ENCODE data around the gene STUM.
"Not testable (repeated sequence)": the region's sequence is repeated elsewhere in the genome, so short reads cannot be mapped to it uniquely, and the experiment has no call there.

STUM gene, protein sequence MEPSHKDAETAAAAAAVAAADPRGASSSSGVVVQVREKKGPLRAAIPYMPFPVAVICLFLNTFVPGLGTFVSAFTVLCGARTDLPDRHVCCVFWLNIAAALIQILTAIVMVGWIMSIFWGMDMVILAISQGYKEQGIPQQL

DNA sequence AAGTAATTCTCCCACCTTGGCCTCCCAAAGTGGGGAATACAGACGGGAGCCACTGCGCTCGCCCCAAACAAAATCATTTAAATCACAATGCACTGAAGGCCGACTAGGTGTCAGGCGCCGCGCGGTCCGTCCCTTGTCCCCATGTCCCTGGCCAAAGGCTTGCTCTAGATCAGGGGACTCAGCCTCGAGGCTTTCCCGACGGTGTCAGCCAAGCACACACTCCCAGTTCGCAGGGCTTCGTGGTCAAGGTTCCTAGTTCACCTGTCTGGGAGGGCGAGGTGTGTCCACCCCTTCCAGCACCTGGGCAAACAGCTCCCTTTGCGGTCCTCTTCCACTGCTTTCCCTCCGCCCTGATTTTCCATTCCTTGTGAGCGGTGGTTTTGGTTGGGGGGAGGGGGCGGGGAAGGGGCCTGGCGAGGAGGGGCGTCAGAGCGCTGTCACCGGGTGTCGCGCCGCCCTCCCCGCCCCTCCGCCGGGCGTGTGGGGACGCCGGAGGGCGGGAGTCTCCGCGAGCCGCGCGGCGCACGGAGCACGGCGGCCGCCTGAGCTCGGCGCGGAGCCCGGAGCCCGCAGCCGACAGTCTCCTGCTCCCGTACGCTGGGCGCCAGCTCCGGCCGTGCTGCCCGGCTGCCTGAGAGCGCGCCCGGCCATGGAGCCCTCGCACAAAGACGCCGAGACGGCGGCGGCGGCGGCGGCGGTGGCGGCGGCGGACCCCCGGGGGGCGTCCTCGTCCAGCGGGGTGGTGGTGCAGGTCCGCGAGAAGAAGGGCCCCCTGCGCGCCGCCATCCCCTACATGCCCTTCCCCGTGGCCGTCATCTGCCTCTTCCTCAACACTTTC, at the start of gene STUM:
Gene STUM (plus strand): TSS at position 509 of the 838 bp plus-strand sequence. CDS start 141 bp downstream, at position 650.
- no peak for DNase-seq

DNA sequence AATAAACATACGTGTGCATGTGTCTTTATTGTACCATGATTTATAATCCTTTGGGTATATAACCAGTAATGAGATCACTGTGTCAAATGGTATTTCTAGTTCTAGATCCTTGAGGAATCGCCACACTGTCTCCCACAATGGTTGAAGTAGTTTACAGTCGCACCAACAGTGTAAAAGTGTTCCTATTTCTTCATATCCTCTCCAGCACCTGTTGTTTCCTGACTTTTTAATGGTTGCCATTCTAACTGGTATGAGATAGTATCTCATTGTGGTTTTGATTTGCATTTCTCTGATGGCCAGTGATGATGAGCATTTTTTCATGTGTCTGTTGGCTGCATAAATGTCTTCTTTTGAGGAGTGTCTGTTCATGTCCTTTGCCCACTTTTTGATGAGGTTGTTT, 48.9 kb upstream of the STUM start:
- not testable (repeated sequence) for DNase-seq

DNA sequence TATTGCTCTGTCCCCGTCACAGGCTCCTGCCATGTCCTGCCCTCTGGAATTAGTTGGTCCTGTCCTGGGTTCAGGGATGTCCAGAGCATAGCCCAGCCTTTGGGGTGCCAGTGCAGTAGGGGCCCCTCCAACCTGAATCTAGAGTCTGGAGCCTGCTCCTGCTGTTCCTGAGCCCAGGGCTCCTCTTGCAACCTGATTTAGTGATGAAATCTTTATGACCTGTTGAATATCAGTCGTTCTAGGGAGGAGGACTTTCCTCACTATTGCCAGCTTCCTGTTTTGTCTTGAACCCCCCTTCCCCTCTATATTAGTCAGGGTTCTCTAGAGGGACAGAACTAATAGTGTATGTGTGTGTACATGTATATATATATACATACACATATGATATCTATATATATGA, 42.5 kb upstream of the STUM start:
- DNase-seq: no peak

DNA sequence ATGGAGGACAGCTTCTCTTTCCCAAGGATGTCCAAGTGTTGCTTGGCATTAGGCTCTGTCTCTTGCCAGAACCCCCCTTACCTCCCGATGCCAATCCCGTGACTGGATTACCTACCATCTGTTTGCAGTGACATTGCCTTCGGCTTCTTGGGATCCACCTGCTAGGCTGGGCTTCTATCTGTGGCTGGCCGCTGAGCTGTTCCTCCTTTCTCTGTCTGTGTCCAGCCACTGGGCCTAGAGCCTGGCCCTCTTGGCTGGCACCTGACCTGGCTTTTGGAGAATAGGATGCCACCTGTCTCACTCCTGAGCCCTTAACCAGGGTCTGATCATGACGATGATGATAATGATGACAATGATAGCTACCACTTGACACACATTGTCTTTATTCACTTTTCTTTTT, 41.6 kb upstream of the STUM start:
- DNase-seq: no peak

DNA sequence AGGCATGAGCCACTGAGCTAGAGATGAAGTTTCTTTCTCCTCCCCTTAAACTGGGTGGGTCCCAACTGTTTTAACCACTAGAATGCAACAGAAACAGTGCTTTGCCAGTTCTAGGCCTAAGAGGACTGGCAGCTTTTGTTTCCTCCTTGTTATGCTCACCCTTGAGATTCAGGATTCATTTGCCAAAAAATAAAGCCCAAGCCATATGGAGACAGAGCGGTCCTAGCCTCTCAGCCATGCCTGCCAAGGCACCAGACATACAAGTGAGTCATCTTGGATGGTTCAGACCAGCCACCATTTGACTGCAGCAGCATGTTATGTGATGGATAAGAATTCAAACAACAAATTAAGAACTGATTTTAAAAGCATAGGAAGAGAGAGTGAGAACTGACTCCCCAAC, 38.1 kb upstream of the STUM start:
- no peak for DNase-seq

DNA sequence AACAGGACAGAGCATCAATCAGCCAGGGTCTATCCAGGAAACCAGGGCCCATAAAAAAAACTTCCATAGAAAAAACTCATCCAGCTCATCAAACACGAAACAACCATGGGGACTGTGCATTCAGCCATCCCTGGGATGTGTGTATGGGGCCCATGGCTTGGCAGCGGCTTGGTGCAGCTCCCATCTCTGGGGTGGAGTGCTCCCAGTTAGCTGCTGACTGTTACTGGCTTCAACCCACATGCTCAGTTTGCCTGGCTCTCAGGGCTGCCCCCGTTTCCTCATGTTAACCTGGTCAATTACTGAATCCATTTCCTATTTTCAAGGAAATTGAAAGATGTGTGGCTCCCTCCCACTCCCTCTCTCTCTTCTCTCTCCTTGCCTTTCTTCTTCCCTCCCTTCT, 37.3 kb upstream of the STUM start:
- no peak for DNase-seq

DNA sequence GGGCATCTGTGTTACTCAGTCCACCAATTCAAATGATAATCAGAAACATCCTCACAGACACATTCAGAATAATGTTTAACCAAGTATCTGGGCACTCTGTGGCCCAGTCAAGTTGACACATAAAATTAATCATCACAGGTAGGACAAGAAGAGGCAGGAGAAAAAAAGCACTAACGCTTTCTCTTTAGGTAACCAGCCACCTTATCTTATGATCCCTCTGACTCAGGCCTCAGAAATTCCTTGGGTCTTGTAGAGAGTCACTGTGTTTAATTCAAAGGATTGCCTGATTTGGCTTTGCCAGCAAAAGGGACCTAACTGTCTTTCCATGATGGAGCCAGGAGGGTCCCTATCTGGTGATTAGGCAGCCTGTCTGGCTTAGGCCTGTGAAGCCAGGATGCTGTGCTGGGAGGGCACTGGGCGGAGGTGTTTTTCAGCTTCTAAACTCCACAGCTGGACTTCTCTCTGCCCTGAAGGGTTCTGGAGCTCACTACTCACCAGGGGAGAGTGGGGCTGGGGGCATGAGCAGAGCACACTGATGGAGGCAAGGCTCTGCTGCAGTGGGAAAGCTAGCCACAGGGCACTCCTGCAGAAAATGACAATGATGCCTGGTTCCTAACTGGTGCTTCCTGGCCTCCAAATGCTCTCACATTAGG, 36.4 kb upstream of the STUM start:
- DNase-seq: no peak

DNA sequence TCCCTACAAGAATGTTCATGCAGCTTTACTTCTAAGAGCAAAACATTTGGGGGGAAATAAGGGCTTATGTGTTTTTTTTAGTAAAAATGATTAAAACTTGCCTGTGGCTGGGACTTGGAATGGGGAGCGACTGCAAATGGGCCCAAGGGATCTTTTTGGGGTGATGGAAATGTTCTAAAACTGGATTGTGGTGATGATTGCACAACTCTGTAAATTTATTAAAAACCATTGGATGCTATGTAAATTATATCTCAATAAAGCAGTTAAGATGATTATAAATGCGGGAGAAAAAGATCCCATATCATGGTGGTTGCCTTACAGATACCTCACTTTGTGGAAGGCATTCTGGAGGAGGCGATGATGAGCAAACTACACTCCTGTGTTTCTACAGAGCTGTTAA, 30.2 kb upstream of the STUM start:
- no peak for DNase-seq

DNA sequence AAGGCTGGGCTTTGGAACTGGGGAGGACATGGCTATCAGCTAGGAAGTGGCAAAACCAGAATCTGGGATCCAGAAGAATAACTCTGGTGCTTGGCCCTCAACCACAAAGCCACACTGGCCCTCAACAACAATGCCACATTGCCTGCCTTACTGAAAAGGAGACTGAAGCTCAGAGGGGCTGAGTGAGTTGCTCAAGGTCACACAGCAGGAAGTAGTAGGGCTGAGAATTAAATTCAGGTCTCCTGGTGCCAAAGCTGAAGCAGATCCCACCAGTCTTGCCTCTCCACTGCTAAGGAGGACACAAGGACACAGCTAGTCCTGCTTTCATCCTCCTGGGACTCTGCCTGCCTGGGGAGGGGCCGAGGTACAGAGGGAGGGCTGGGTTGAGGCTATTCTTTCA, 29.4 kb upstream of the STUM start:
- no peak for DNase-seq

DNA sequence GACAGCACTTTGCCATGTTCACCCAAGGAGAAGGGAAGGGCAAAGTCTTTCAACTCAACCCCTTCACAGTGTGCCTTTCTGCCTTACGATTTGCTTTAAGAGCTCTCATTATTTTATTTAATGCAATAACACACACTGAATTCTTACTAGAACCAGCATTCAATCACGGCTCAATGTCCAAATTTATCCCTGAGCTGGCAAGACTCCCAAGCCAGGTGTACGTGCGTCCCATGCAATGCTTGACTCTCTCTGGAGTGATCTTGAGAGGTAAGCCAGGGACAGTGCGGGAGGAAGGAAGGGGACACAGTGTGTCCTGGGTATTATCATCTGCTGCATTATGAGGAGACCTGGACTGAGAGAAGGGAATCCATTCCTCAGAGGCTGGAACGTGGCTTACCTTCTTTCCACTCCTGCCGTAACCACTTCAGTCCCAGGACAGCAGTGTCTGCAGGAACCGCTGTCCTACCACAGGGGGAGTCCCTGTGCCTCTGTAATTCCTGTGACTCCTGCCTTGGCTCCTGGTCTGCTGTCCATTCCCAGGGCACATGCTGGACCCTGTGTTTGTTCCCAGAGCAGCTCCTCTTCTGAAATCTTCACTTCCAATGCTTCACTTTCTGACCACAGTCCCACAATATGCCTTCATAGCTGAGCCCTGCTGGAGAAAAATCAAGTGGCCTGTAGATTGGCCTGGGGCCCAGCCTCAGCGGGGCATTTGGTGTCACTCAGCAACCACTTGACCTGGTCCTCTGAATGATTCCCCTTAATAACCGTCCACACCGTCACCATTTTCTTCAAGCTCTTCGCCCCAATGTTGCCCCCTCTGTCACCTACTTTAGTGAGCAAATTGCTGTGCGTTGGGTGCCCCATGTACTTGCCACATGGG, 28.6 kb upstream of the STUM start:
- DNase-seq: no peak

DNA sequence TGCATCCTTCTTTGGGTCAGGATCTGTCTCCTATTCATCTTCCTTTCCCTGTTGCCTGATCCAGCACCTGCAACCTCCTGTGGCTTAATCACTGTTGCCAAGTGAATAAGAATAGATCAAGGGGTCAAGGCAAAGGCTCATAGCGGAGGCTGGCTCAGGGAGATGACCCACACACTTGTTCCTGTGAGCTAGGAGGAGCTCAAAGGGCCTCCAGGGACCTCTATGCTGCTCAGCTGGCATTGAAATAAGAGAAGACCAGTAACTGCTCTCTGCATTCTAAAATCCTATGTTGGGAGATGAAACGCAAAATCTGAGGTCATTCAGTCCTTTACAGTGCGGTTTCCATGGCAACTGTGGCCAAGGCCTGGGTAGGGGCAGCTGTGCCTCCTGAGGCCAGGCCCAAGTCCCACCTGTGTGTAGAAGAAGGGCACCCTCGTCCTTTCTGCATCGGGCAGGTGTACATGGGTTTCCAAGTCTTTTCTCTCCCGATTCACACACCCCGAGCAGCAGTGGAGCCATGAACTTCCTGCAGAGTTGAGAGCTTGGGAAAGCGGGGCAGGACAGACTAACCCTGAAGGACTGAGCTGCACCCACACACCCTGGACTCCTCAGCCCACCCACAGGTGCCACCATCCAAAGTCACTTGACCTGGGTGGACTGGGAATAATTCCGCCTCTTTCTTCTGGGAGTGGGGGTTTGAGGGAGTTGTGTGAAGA, 27.8 kb upstream of the STUM start:
- no peak for DNase-seq

DNA sequence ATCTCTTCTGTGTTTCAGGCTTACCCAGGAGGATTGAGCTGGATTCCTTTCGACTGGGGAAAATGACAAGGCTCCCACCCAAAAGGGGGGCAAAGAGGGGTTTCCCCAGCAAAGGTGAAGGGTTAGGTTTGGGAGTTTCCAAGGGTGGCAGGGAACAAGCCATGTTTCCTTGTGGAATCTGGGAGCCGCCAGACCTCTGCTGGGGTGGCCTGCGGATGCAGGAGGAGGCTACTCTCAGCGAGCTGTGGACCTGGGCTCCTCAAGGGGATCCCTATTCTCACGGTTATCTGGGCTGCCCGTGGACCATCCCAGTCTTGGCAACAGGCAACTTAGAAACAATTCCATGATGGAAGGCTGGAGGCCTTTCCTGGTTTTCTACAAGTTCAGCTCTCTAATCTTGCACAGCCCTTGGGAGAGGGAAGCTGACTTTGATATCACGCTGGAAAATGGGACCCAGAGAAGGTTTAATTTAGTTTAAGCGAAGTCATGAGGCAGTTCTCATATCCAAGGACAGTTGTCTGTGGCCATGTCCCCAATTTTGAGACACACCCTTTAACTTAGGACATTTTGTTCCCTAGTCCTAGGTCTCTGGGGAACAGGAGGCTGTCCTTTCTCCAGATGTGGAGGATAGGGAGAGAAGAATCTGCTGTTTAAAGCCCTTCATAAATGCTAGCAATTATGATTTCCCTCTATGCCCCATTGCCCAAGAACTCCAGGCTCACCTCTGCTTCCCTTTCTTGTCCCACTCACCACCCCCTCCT, 24.7 kb upstream of the STUM start:
- DNase-seq: no peak

DNA sequence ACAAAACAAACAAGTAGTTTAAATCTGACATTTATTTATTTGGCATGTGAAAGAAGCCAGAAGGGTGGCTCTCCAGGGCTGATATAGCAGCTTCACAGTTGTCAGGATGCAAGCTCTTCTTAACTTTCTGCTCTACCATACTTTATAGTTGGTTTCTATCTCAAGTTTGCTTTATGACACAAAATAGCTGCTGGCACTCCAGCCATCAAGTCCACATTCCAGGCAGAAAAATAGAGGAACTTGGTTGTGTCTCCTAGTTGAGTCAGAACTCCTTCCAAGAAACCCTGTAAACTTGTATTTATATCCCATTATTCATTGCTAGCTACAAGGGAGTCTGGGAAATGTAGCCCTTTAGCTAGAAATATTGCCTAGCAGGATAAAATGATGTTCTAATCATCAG, 24.0 kb upstream of the STUM start:
- DNase-seq: no peak

DNA sequence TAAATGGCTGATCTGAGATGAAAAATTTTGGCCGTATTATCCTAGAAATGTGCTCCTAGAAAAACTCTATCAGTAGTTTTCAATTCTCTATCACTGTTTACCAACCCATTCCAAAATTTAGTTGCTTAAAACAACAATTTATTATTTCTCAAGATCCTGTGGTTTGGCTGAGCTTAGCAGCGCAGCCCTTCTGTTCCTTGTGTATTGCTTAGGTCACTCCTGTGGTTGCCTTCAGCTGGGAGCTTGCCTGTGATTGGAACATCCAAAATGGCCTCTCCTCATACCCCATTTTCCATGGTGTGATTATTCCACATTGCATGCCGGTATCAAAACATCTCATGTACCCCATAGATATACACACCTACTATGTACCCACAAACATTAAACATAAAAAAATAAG, 22.8 kb upstream of the STUM start:
- DNase-seq: no peak

DNA sequence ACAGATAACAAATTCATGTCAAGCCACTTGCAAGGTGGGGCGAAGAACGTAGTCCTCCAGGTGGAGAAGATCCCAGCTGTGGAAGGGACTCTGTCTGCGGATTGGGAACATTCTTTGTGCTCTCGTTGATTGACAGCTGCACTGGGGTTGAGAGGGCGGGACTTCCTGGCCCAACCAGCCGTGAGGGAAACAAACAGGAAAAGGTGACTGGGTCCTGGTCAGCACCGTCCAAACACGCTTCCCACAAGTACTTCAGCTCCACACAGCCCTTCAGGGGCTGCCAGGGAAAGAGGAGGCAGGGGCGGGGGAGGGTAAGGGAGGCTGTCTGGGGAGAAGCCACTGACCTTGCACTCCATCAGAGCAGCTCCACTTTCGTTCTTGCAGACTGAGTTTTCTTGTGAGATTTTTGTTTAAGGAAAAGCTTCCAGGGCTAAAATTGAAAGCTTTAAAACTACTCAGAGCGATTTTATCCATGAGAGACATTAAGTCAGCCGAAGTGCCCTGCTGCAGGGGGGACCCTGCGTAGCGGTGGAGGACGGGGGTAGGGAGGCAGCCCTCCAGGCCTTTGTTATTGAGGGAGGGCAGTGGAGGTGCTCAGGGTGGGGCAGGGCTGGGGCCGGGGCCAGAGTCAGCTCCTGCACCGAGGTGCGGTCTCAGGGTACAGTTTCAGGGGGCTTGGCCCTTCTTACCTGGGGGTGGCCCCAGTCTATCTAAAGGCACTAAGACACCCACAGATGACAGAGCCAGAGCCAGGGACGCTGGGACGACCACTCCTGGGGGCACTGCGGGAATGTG, 21.6 kb upstream of the STUM start:
- no peak for DNase-seq

DNA sequence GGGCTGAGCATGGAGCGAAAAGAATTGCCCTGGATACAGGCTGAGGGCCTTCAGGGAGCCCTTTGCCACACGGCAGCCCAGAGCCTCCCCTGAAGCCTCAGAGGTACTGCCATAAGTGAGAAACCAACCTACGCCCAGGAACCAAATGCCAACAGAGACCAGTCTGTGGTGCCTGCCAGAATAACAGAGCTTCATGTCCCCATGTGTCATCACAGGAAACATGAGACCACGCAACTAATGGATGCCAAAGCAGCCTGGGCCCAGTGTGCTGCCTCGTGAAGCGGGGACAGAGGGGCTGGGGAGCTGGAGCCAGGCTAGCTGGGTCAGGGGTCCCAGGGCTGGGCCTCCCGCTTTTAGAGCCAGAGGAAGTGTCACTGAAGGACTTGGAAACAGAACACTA, 18.7 kb upstream of the STUM start:
- DNase-seq: no peak

DNA sequence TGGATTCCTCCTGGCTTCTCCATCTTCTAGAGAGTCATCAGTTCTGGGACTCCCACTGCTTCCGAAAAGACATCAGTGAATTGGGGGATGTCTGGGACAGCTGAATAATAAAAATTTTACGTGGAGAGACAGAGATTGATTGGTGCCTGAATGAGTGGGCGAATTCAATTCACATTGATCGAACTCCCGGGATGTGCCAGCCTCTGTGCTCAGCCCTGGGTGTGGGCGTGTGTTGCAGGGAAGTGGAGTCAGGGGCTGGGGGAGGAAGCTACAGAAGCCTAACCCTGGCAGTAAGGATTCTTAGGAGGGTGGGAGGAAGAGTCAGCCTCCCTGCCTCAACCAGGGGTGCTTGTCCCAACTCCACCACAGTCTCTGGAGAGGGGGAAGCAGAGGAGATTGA, 18.0 kb upstream of the STUM start:
- DNase-seq: no peak

DNA sequence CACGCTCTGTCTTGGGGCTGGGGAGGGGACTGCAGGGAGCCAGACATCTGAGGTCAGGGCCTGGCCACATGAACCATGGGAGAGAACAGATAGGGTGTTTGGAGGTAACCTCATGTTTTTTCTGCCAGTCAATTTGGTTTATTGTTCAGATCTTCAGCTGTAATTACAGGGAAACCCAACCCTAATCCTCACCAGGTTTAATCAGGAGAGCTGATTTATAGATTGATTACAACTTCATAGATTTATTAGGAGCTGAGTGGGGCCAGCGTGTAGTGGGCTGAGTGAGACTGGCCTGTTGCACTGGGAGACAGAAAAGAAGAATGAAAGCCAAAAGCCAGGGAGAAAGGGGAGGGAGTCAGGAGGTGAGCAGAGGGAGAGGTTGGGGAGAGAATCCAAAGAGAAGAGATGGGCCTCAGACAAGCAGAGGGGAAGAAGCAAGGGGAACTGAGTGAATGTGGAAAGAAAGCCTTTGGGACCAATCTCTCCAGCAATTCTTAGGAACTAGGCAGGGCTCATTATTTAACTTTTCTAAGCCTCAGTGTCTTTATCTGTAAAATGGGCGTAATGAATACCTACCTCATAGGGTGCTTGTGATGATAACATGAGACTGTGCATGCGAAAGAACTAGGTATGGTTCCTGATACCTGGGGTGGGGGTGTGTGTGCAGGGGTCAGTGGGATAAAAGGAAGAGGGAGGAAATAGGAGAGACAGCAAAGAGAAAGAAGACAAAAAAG, 17.0 kb upstream of the STUM start:
- DNase-seq: no peak

DNA sequence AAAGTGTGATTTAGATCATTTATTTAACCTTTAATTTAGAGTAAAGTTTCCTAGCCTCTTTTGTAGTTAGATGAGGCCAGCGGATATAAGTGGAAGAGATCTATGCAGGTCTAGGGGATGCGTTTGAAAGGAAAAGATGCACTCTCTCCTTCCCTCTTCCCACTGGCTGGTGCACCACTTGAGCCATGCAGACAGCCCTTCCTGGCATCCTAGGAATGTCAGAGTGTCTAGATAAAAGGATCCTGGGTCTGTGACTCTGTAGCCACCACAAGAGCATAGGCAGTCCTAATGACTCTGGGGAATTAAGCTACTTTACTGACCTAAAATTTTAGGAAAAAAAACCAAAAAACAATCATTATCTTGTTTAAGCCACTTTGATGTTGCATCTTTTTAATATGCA, 16.0 kb upstream of the STUM start:
- DNase-seq: no peak

DNA sequence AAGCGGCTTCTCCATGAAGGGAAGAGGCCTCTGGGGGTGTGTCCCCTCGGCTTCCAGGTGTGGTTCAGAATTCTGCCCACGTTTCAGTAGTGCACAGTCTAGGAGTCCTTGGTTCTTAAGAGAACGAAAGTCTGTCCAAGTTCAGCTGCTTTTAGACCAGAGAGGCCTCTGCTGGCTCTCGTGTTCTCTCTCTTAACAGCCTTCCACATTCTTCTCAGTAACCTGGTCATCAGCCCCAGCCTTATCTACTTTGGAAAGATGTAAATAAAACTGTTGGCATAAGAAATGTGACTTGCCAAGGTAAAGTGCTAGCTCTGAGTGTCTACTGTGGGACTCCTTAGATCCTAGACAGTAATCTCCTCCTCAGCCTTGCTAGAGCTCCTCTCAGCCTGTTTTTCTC, 15.3 kb upstream of the STUM start:
- DNase-seq: no peak

Measured in stimulated activated naive CD4-positive, alpha-beta T cell treated with Interleukin-2 at 50 U/mL for 16 hours (primary cell).